Trophoblast cell (in vitro differentiated cells and primary cell): ENCODE measurements around the gene PIP5K1B.
A peak's percentile ranks its signal among the peaks of the same experiment; 100 is the strongest.

Source experiments
- DNase-seq, 2 donors: peaks; one replicate each; pipeline ENCODE4 v3.0.0-alpha.2; 2016
- H2AFZ ChIP-seq: 2 replicates; pipeline ENCODE4 v1.6.1; 2013; ENCODE audit warnings: low read length, moderate library complexity, mild to moderate bottlenecking; ENCODE audit not compliant: insufficient read depth, poor library complexity
- H2AK5ac ChIP-seq: 2 replicates; pipeline ENCODE4 v1.6.1; 2013; ENCODE audit warnings: mild to moderate bottlenecking, low read length
- H2BK120ac ChIP-seq: 2 replicates; pipeline ENCODE4 v1.6.1; 2013; ENCODE audit warnings: low read length, mild to moderate bottlenecking, moderate library complexity; ENCODE audit not compliant: insufficient read depth, poor library complexity
- H2BK12ac ChIP-seq: 2 replicates; pipeline ENCODE4 v1.6.1; 2013; ENCODE audit warnings: mild to moderate bottlenecking, low read length, moderate library complexity
- H2BK5ac ChIP-seq: 2 replicates; pipeline ENCODE4 v1.6.1; 2013; ENCODE audit warnings: low read length, low read depth, moderate library complexity, mild to moderate bottlenecking; ENCODE audit not compliant: poor library complexity
- H3K14ac ChIP-seq: 2 replicates; pipeline ENCODE4 v1.6.1; 2013; ENCODE audit warnings: mild to moderate bottlenecking, low read length
- H3K18ac ChIP-seq: 2 replicates; pipeline ENCODE4 v1.6.1; 2013; ENCODE audit warnings: mild to moderate bottlenecking, low read length
- H3K23ac ChIP-seq: 2 replicates; pipeline ENCODE4 v1.6.1; 2013; ENCODE audit warnings: low read length
- H3K27ac ChIP-seq: 2 replicates; pipeline ENCODE4 v1.5.1; 2013; ENCODE audit warnings: low read depth, mild to moderate bottlenecking, inconsistent platforms, low read length, moderate library complexity
- H3K27me3 ChIP-seq: 2 replicates; pipeline ENCODE4 v1.6.1; 2013; ENCODE audit warnings: inconsistent platforms, mild to moderate bottlenecking, low read length, moderate library complexity; ENCODE audit not compliant: insufficient read depth
- H3K36me3 ChIP-seq, 2 experiments: 1 replicate in 1 of 2; 2 replicates in 1 of 2; pipeline ENCODE4 v1.6.1; 2013; ENCODE audit warnings: low read length in 2 of 2, mild to moderate bottlenecking in 2 of 2, moderate library complexity in 1 of 2; ENCODE audit not compliant: insufficient read depth in 2 of 2, control insufficient read depth in 1 of 2
- H3K4ac ChIP-seq: 2 replicates; pipeline ENCODE4 v1.6.1; 2013; ENCODE audit warnings: low read depth, mild to moderate bottlenecking, low read length, moderate library complexity
- H3K4me1 ChIP-seq, 2 experiments: 1 replicate in 1 of 2; 2 replicates in 1 of 2; pipeline ENCODE4 v1.6.1; 2013; ENCODE audit warnings: low read length in 2 of 2, mild to moderate bottlenecking in 2 of 2, moderate library complexity in 1 of 2; ENCODE audit not compliant: insufficient read depth in 2 of 2, control insufficient read depth in 1 of 2
- H3K4me2 ChIP-seq: 2 replicates; pipeline ENCODE4 v1.6.1; 2013; ENCODE audit warnings: inconsistent platforms, mild to moderate bottlenecking, low read length, moderate library complexity
- H3K4me3 ChIP-seq: 2 replicates; pipeline ENCODE4 v1.5.1; 2013; ENCODE audit warnings: mild to moderate bottlenecking, low read depth, low read length, inconsistent platforms
- H3K79me1 ChIP-seq: one replicate; pipeline ENCODE4 v1.6.1; 2013; ENCODE audit warnings: low read length
- H3K79me2 ChIP-seq: 2 replicates; pipeline ENCODE4 v1.6.1; 2013; ENCODE audit warnings: low read length, mild to moderate bottlenecking; ENCODE audit not compliant: control insufficient read depth, insufficient read depth, poor library complexity
- H3K9ac ChIP-seq: 2 replicates; pipeline ENCODE4 v1.6.1; 2013; ENCODE audit warnings: mild to moderate bottlenecking, low read length
- H3K9me3 ChIP-seq: 2 replicates; pipeline ENCODE4 v1.6.1; 2013; ENCODE audit warnings: low read depth, mild to moderate bottlenecking, control low read depth, inconsistent platforms, low read length; ENCODE audit not compliant: insufficient read depth
- H4K12ac ChIP-seq: 2 replicates; pipeline ENCODE4 v1.6.1; 2013; ENCODE audit warnings: low read depth, mild to moderate bottlenecking, low read length, moderate library complexity
- H4K8ac ChIP-seq: 2 replicates; pipeline ENCODE4 v1.6.1; 2013; ENCODE audit warnings: low read depth, mild to moderate bottlenecking, low read length, moderate library complexity
- H4K91ac ChIP-seq: one replicate; pipeline ENCODE4 v1.6.1; 2013; ENCODE audit warnings: low read depth, mild to moderate bottlenecking, low read length, moderate library complexity
- WGBS: extraction: QIAGEN DNeasy Blood & Tissue Kit; methylation state at CpG from one replicate; pipeline ENCODE4 v1.1.7; 2013; ENCODE audit warnings: missing lambda C conversion rate; ENCODE audit not compliant: insufficient read length, insufficient coverage; ENCODE audit errors: extremely low coverage; 5-methylcytosine and 5-hydroxymethylcytosine counted together

Gene PIP5K1B

GRCh38 chr9:69045821-69046220 is 340.8 kb downstream of the PIP5K1B start:
- Histone ChIP-seq H3K18ac (peak overlapping the region; percentile 38), H3K4me3 (no peak overlapping the region), H4K8ac (no peak overlapping the region), H3K27me3 (no peaks in the 10 kb centered on the region), H2BK120ac (no peak overlapping the region), H3K14ac (no peak overlapping the region), H3K4me2 (no peak overlapping the region), H3K36me3 (peaks cover 3% of the 10 kb centered on the region in 2 experiments), H2BK12ac (no peak overlapping the region), H2BK5ac (no peak overlapping the region), H3K27ac (no peak overlapping the region), H3K23ac (no peak overlapping the region), H4K12ac (no peak overlapping the region), H3K79me1 (peaks cover 3% of the 10 kb centered on the region), H3K9me3 (no peaks in the 10 kb centered on the region), H4K91ac (no peak overlapping the region), H3K9ac (no peak overlapping the region), H3K79me2 (no peaks in the 10 kb centered on the region), H2AFZ (no peak overlapping the region), H3K4me1 (peaks cover 13 to 14% of the 10 kb centered on the region in 2 experiments), H3K4ac (no peak overlapping the region), H2AK5ac (no peak overlapping the region)
- no CpG with 5 or more reads among the region's 4 CpGs for WGBS
- DNase-seq, result no peak

- no peak overlapping the region for H3K4ac ChIP-seq
- no CpG with 5 or more reads among the region's 4 CpGs for WGBS
Observed at GRCh38 chr9:69046723-69047122, 341.7 kb downstream of the PIP5K1B start.

GRCh38 chr9:69047371-69047770 is 342.3 kb downstream of the PIP5K1B start:
- Histone ChIP-seq H3K79me1 (peaks cover 3% of the 10 kb centered on the region), H2AK5ac (no peak overlapping the region), H3K4me2 (no peak overlapping the region), H3K79me2 (no peaks in the 10 kb centered on the region), H4K8ac (no peak overlapping the region), H2BK12ac (no peak overlapping the region), H3K18ac (no peak overlapping the region), H4K12ac (no peak overlapping the region), H3K36me3 (peaks cover 3% of the 10 kb centered on the region in 2 experiments), H3K23ac (no peak overlapping the region), H3K27me3 (no peaks in the 10 kb centered on the region), H3K4me3 (no peak overlapping the region), H2BK5ac (no peak overlapping the region), H3K9ac (no peak overlapping the region), H3K9me3 (no peaks in the 10 kb centered on the region), H3K14ac (no peak overlapping the region), H3K4ac (no peak overlapping the region), H4K91ac (no peak overlapping the region), H3K27ac (no peak overlapping the region), H2BK120ac (no peak overlapping the region), H2AFZ (no peak overlapping the region), H3K4me1 (peaks cover 11 to 13% of the 10 kb centered on the region in 2 experiments)
- no CpG with 5 or more reads among the region's 4 CpGs for WGBS
- no peak for DNase-seq

More at GRCh38 chr9:69046723-69047122, 341.7 kb downstream of the PIP5K1B start:
- no peak overlapping the region for H4K12ac ChIP-seq
- no peaks in the 10 kb centered on the region for H3K79me2 ChIP-seq
- H2BK12ac ChIP-seq, result no peak overlapping the region
- H3K4me3 ChIP-seq, result no peak overlapping the region
- H2AK5ac ChIP-seq, result no peak overlapping the region
- H3K27me3 ChIP-seq, result no peaks in the 10 kb centered on the region
- H3K14ac ChIP-seq, result no peak overlapping the region
- H4K8ac ChIP-seq, result no peak overlapping the region
- H4K91ac ChIP-seq, result no peak overlapping the region
- no peak overlapping the region for H3K9ac ChIP-seq
- peaks cover 3% of the 10 kb centered on the region in 2 experiments for H3K36me3 ChIP-seq
- no peak overlapping the region for H2BK120ac ChIP-seq
- H3K4me2 ChIP-seq, result no peak overlapping the region
- peaks cover 3% of the 10 kb centered on the region for H3K79me1 ChIP-seq
- H3K9me3 ChIP-seq, result no peaks in the 10 kb centered on the region
- H3K4me1 ChIP-seq, result peaks cover 13% of the 10 kb centered on the region in 2 experiments
- H3K23ac ChIP-seq, result no peak overlapping the region
- H3K27ac ChIP-seq, result no peak overlapping the region
- H2AFZ ChIP-seq, result no peak overlapping the region
- no peak overlapping the region for H3K18ac ChIP-seq
- no peak for DNase-seq
- no peak overlapping the region for H2BK5ac ChIP-seq

GRCh38 chr9:69049094-69049493 is 344.1 kb downstream of the PIP5K1B start:
- WGBS, result no CpG with 5 or more reads among the region's 6 CpGs
- H3K18ac ChIP-seq, result no peak overlapping the region
- no peak overlapping the region for H3K14ac ChIP-seq
- no peak overlapping the region for H2AFZ ChIP-seq
- no peak overlapping the region for H2BK12ac ChIP-seq
- H3K79me1 ChIP-seq, result peaks cover 2% of the 10 kb centered on the region
- H3K27me3 ChIP-seq, result no peaks in the 10 kb centered on the region
- no peak overlapping the region for H3K27ac ChIP-seq
- H3K4me1 ChIP-seq, result peaks cover 11 to 13% of the 10 kb centered on the region in 2 experiments
- no peak overlapping the region for H4K8ac ChIP-seq
- no peak overlapping the region for H3K4ac ChIP-seq
- H4K91ac ChIP-seq, result no peak overlapping the region
- no peaks in the 10 kb centered on the region for H3K79me2 ChIP-seq
- H3K23ac ChIP-seq, result no peak overlapping the region
- H2AK5ac ChIP-seq, result no peak overlapping the region
- H3K9me3 ChIP-seq, result no peaks in the 10 kb centered on the region
- H3K9ac ChIP-seq, result no peak overlapping the region
- DNase-seq, result no peak
- no peak overlapping the region for H4K12ac ChIP-seq
- no peak overlapping the region for H2BK120ac ChIP-seq
- no peak overlapping the region for H3K4me2 ChIP-seq
- H2BK5ac ChIP-seq, result no peak overlapping the region
- H3K36me3 ChIP-seq, result peaks cover 3% of the 10 kb centered on the region in 2 experiments
- no peak overlapping the region for H3K4me3 ChIP-seq
